HG03095 (cell line): ENCODE data around the gene ARFGEF2.
"Not testable (repeated sequence)": the region's sequence is repeated elsewhere in the genome, so short reads cannot be mapped to it uniquely, and the experiment has no call there.

Experiments
- ATAC-seq: cut with Tn5 transposase; IDR thresholded peaks from one replicate; pipeline ENCODE4 v1.9.1; 2021; ENCODE audit warnings: moderate library complexity; ENCODE audit not compliant: unreplicated experiment

Gene ARFGEF2

GRCh38 chr20:48984575-48985219 lies 63.2 kb downstream of the ARFGEF2 start:
- ATAC-seq, result no peak

GRCh38 chr20:48986899-48987298 lies 65.4 kb downstream of the ARFGEF2 start:
- no peak for ATAC-seq

GRCh38 chr20:48990467-48990866 lies 69.0 kb downstream of the ARFGEF2 start:
- ATAC-seq, result no peak

DNA sequence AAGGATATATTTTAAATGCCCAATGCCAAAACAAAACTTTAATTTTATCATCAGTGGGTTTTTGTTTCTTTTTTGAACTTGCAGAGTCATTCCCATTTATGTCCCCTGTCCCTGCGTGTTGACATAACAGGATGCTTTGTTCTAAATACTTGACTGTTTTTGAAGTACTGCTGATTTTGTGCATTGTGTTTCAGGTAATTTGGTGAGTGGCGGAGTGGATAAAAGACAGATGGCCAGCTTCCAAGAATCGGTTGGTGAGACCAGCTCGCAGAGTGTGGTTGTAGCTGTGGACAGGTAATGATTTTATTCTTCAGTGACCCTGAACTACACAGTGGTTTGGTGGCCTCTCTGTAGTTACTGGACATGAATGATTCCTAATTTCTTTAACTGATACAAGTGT lies 74.1 kb downstream of the ARFGEF2 start:
- ATAC-seq, result no peak

DNA sequence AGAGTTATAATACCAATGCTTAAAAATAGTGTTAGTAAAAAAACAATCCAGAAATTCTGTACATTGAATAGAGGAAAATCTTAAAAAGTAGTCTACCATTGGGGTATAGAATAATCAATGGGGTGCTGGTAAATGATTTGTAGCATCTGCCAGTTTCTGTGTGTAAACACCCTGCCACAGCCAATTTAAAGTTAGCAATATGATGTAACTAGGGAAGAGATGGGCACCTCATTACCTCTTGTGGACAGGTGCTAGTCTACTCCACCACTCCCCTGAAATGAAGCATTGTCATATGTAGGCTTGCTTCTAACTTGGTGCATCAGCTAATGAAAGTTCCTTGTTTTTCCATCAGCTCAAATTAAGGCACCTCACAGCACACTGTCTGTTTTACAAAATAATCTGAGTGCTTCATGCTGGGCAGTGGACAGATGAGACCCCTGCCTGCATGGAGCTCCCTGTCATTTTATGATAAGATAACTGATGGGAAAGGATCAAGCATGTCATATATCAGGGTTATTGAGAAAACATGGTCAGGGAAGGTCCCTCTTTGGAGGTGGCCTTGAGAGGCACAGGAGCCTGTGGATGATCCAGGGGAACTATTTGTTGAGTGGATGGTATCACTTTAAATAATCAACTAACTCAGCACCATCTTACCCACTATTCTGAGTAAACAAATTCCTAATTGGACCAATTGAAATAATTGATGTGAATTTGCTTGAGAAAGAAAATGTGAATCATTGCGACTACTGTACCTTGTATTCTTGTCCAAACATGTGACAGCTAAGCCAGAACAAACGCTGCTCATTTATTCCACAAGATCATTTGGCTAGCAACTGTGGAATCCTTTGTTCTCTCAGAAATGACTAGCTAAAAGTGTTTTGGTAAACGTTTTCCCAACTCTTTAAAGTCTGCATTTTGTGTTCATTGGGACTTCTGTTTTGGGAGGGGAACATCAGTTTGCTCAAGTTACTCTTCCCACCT lies 78.7 kb downstream of the ARFGEF2 start:
- no peak for ATAC-seq

- no peak for ATAC-seq
Observed at GRCh38 chr20:49001741-49002140, 80.2 kb downstream of the ARFGEF2 start.

DNA sequence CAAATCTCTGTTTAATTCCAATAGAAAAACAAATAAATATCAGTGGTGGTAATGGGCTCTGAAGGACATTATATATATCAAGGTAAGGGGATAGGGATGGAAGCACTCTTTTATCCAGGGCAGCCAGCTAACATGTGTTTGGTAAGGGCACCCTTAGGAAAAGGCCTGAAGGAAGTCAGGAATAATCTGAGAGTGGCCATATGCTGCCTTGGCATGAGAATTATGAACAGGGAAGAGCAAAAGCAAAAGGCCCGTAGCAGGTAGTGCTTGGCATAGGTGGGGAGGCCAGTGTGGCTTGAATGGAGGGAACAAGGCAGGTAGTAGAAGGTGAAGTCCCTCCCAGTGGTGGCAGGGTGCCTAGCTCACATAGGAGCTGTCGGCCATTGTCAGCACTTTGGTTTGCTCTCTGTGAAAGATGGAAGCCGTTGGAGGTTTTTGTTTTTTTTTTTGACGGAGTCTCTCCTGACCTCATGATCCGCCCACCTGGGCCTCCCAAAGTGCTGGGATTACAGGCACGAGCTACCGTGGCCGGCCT lies 85.0 kb downstream of the ARFGEF2 start:
- no peak for ATAC-seq

DNA sequence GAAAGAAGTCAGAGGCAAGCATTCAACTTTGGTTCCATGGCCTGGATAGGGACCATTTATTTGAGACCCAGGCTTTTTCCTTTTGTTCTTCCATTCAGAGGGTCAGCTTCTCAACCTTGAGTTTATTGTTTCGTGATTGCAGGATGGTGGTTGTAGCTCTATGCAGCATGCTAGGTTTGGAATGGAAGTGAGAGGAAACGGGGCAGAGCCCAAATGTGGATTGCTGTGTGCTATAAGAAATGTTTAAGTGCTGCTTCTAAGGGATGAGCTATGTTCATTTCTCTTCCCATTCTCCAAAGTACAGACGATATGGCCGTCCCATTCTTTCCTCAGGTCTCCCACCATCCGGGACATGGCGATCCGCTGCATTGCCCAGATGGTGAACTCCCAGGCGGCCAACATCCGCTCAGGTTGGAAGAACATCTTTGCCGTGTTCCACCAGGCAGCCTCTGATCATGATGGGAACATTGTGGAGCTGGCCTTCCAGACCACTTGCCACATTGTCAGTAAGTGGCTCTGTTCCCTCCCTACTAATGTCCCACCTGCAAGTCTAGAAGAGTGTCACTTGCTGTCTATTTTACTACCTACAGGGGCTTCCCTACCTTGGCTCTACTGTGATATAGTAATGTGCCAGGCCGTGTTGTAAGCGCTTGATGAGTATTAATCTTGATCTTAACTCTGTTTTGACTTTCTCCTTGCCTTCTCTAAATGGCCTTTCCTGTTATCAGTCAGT lies 88.6 kb downstream of the ARFGEF2 start:
- ATAC-seq, result no peak

DNA sequence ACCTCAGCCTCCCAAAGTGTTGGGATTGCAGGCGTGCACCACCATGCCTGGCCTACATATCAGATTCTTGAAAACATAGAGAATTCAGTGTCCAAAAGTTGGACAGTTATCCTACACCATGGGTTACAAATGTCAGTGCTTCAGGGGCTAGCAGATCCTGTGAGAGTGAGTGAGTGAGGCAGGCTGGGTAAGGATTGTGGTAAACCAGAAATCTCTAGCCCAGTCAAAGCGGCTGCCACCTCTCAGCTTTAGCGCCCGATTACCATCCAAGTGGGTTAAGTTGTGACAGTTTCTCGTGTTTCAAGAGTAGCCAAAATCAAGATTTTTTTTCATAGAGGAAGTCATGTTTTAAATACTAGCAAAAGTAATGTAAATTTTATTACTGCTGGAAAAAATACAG lies 102.7 kb downstream of the ARFGEF2 start:
- ATAC-seq, result no peak

DNA sequence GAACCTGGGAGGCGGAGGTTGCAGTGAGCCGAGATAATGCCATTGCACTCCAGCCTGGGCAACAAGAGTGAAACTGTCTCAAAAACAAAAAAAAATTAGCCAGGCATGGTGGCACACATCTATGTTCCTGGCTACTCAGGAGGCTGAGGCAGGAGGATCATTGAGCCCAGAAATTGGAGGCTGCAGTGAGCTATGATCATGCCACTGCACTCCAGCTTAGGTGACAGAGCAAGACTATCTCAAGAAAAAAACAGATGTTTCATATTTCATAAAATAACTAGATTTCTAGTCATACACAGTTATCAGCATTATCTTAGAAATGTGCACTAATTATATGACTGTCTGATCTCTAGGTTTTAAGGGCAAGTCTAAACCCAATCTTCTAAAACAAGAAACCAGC lies 106.7 kb downstream of the ARFGEF2 start:
- not testable (repeated sequence) for ATAC-seq

DNA sequence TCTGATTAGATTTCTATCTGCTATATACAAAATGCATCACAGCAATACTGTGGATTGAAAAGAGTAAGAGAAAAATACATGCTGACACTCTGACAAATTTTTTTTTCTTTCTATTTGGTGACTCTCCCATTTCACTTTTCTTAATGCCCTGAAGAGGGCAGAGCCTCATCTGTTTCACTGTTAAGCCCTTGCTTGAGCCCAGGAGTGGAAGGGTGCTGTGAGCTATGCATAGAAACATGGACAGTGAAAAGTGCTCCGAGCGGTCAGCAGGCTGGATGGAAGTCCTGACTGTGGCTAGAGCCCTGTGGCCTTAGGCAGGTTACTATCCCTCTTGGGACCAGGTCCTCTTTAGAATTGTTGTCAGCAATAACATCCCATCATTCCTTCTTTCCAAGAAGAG lies 107.2 kb downstream of the ARFGEF2 start:
- no peak for ATAC-seq

DNA sequence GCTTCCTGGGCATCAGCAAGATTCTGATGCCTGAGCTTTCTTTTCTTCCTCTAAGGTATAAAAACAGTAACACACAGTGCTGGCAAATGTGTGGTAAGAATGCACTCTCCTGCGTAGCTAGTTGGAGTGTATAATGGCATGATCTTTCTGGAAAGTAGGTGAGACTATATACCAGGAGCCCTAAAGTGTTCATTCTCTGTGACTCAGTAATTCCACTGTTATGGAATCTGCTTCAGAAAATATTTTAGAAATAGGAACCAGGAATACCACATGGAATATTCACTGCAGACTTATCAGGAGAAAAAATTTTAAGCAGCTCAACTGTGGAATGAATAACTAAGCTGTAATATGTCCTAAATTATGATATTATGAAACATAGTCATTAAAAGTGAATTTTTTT lies 107.7 kb downstream of the ARFGEF2 start:
- ATAC-seq, result no peak

GRCh38 chr20:49030954-49031619 lies 109.6 kb downstream of the ARFGEF2 start:
- ATAC-seq, result no peak

DNA sequence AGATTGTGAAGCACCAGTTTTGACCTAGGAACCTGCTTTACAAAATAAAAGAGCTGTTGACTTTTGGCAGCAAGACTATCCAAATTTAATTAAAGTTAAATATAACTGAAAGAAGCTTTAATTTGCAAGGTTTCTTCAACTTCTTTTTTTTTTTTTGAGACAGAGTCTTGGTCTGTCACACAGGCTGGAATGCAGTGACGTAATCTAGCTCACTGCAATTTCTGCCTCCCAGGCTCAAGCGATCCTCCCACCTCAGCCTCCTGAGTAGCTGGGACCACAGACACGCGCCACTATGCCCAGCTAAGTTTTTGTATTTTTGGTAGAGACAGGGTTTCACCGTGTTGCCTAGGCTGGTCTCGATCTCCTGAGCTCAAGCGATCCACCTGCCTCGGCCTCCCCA lies 110.9 kb downstream of the ARFGEF2 start:
- no peak for ATAC-seq

- no peak for ATAC-seq
Observed at GRCh38 chr20:49034070-49034732, 112.7 kb downstream of the ARFGEF2 start.

DNA sequence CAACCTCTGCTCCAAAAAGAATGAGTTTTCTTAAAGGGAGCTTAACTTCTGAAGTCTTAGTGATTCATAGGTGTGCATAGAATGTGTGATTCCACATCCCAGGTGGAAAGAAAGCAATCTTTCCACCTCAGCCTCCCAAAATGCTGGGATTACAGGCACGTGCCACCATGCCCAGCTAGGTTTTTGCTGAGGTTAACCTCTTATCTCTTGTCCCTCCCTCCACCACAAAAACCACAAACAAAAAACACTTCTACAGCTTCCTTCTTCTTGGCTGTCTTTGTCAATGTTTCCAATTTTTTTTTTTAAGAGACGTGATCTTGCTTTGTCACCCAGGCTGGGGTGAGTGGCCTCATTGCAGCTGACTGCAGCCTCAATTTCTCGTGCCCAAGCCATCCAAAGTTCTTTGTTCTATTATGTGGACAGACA lies 116.5 kb downstream of the ARFGEF2 start:
- no peak for ATAC-seq

DNA sequence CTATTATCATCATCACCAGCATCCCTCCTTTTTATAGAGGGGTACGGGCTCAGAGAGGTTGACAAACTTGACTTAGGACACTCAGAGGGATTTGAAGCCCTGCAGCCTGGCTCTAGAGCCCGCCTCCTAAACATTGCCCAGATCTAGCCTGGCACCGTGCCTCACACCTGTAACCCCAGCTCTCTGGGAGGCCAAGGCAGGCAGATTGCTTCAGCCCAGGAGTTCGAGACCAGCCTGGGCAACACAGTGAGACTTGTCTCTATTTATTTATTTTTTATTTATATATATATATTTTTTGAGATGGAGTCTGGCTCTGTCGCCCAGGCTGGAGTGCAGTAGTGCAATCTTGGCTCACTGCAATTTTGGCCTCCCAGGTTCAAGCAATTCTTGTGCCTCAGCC lies 118.3 kb downstream of the ARFGEF2 start:
- ATAC-seq, result no peak

GRCh38 chr20:49043000-49043399 lies 121.5 kb downstream of the ARFGEF2 start:
- no peak for ATAC-seq

- ATAC-seq, result no peak
Observed at GRCh38 chr20:49045440-49046086, 124.1 kb downstream of the ARFGEF2 start.
